Measurements from ENCODE around the gene CRB2.
A peak's percentile ranks its signal among the peaks of the same experiment; 100 is the strongest.
"Not testable (repeated sequence)": the region's sequence is repeated elsewhere in the genome, so short reads cannot be mapped to it uniquely, and the experiment has no call there.

The CRB2 gene

DNA sequence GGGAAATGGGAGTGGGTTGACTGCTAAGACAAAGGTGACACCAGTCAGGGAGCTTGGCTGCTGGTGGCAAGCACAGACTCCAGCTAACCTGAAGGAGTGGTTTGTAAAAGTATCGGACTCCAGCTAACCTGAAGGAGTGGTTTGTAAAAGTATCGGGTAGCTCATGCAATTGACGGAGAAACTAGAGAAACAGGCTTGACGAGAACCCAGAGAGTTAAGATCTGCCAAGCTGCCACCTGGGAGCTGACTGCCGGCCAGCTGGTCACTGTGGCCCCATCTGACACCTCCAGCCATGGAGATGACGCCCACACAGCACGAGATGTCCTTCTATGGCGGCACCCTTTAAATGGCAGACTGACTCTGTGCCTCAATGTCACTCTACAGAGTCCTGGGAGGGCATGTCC is 28.3 kb upstream of the CRB2 start:
- no peak overlapping the region for H3K4me3 ChIP-seq (ENCODE audit: low read length)
- TF ChIP-seq, protein P1, sequence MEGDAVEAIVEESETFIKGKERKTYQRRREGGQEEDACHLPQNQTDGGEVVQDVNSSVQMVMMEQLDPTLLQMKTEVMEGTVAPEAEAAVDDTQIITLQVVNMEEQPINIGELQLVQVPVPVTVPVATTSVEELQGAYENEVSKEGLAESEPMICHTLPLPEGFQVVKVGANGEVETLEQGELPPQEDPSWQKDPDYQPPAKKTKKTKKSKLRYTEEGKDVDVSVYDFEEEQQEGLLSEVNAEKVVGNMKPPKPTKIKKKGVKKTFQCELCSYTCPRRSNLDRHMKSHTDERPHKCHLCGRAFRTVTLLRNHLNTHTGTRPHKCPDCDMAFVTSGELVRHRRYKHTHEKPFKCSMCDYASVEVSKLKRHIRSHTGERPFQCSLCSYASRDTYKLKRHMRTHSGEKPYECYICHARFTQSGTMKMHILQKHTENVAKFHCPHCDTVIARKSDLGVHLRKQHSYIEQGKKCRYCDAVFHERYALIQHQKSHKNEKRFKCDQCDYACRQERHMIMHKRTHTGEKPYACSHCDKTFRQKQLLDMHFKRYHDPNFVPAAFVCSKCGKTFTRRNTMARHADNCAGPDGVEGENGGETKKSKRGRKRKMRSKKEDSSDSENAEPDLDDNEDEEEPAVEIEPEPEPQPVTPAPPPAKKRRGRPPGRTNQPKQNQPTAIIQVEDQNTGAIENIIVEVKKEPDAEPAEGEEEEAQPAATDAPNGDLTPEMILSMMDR (conservative IDR thresholded peaks at IDR 0.05; ENCODE audit: low read depth, low read length): no peak
- DNase-seq (ENCODE audit: low read depth): no peak

- TF ChIP-seq, protein P1 (conservative IDR thresholded peaks at IDR 0.05; ENCODE audit: low read depth, low read length): no peak
- H3K4me3 ChIP-seq (ENCODE audit: low read length): no peak overlapping the region
Measured at GRCh38 chr9:123329329-123329955, 26.6 kb upstream of the CRB2 start.

DNA sequence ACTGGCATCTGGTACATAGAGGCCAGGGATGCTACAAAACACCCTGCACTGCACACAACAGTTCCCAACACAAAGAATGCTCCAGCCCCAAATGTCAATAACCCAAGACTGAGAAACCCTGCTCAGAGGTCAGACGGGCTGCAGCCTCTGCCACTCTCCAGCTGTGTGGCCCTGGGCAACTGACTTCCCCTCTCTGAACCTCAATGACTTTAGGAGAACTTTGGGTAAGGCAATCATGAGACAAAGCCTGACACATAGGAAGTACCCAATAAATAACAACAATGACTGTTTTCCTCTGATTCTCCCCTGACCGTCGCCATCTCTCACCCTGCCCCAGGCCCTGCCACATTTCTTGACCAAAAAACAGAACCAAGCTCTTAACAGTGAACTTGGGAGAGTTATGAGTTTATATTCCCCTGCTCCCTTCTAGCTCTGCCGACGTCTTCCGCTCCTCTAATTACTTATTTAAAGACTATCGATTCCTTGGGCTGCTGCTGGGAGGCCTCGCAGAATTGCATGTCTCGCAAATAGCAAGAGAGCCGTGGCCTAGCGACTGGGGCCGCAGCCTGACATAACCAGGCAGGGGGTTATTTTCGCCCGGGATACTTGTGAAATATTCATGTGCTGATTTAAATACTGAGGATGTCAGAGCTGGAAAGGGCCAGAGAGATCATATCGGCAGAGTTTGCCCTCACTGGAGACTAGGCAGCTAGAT is 24.5 kb upstream of the CRB2 start:
- H3K4me3 ChIP-seq (ENCODE audit: low read length): no peak overlapping the region
- TF ChIP-seq, protein P1 (conservative IDR thresholded peaks at IDR 0.05; ENCODE audit: low read depth, low read length): no peak
- DNase-seq (ENCODE audit: low read depth): no peak

More at GRCh38 chr9:123329329-123329955, 26.6 kb upstream of the CRB2 start:
- DNase-seq (ENCODE audit: low read depth): no peak

DNA sequence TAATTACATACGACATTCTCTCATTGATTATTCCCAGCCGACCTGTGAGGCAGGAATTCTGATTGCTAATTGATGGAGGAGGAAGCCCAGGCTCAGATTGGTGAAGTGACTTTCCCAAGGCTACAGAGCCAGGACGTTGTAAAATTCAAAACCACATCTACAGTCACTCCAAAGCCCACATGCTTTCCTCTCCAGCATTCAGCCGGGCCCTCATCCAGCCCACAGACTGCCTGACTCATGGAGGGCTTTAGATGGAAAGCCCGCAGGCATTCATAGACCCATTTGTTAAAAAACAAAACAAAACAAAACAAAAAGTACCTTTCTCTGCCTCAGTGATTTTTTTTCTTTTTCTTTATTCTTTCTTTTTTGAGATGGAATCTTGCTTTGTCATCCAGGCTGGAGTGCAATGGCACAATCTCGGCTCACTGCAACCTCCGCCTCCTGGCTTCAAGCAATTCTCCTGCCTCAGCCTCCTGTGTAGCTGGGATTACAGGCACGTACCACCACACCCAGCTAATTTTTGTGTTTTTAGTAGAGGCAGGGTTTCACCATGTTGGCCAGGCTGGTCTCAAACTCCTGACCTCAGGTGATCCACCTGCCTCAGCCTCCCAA is 22.8 kb upstream of the CRB2 start:
- not testable (repeated sequence) for H3K4me3 ChIP-seq (ENCODE audit: low read length); DNase-seq (ENCODE audit: low read depth)

GRCh38 chr9:123334639-123335038 is 21.4 kb upstream of the CRB2 start:
- no peak overlapping the region for H3K4me3 ChIP-seq (ENCODE audit: low read length)
- DNase-seq (ENCODE audit: low read depth): no peak
- TF ChIP-seq, protein P1 (conservative IDR thresholded peaks at IDR 0.05; ENCODE audit: low read depth, low read length): no peak

GRCh38 chr9:123335193-123335985 is 20.6 kb upstream of the CRB2 start:
- no peak overlapping the region for H3K4me3 ChIP-seq (ENCODE audit: low read length)
- TF ChIP-seq, protein P1 (conservative IDR thresholded peaks at IDR 0.05; ENCODE audit: low read depth, low read length): no peak
- DNase-seq (ENCODE audit: low read depth): peak; percentile 90

DNA sequence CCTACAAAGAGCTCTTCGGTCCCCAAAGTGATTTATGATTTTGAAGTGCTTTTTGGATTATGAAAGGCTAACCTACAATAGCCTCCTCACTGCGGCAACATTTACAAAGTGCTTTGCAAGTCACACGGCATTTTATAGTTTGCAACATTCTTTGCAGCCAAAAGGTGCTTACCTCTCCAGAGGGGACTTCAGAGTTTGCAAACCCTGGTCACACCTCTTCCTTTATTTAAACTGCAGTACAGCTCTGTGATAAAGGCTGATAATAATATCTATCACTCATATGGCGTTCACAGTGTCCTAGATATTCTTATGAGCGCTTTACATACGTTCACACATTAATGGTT is 20.0 kb upstream of the CRB2 start:
- TF ChIP-seq, protein P1 (conservative IDR thresholded peaks at IDR 0.05; ENCODE audit: low read depth, low read length): no peak
- peak overlapping the region; percentile 5 for H3K4me3 ChIP-seq (ENCODE audit: low read length)
- no peak for DNase-seq (ENCODE audit: low read depth)

All from retinal pigment epithelial cell (primary cell).